Mucosa of rectum (tissue), 2 donors: Measurements from ENCODE around the gene IKZF3.

Experiments
- H3K27ac ChIP-seq, 2 donors: one replicate each; pipeline ENCODE4 v1.7.0; 2013; ENCODE audit warnings: inconsistent platforms in 2 of 2, low read depth in 2 of 2, low read length in 2 of 2
- H3K27me3 ChIP-seq, 2 donors: one replicate each; pipeline ENCODE4 v1.7.0; 2013; ENCODE audit warnings: low read length in 2 of 2; ENCODE audit not compliant: control insufficient read depth in 2 of 2, insufficient read depth in 2 of 2
- H3K36me3 ChIP-seq, 2 donors: one replicate each; pipeline ENCODE4 v1.7.0; 2013; ENCODE audit warnings: low read length in 2 of 2; ENCODE audit not compliant: control insufficient read depth in 2 of 2, insufficient read depth in 2 of 2
- H3K4me1 ChIP-seq, 2 donors: one replicate each; pipeline ENCODE4 v1.7.0; 2013; ENCODE audit warnings: low read length in 2 of 2, mild to moderate bottlenecking in 1 of 2; ENCODE audit not compliant: control insufficient read depth in 2 of 2, insufficient read depth in 2 of 2
- H3K4me3 ChIP-seq, 2 donors: one replicate each; pipeline ENCODE4 v1.7.0; 2013; ENCODE audit warnings: low read length in 2 of 2
- H3K9ac ChIP-seq, 2 donors: one replicate each; pipeline ENCODE4 v1.7.0; 2013; ENCODE audit warnings: low read length in 2 of 2, low read depth in 1 of 2, mild to moderate bottlenecking in 1 of 2
- H3K9me3 ChIP-seq, 2 donors: one replicate each; pipeline ENCODE4 v1.7.0; 2013; ENCODE audit warnings: low read length in 2 of 2; ENCODE audit not compliant: control insufficient read depth in 2 of 2
- donor health status: healthy.
- donor health status: Normal muscosa, but diverticular disease.

Gene IKZF3

DNA sequence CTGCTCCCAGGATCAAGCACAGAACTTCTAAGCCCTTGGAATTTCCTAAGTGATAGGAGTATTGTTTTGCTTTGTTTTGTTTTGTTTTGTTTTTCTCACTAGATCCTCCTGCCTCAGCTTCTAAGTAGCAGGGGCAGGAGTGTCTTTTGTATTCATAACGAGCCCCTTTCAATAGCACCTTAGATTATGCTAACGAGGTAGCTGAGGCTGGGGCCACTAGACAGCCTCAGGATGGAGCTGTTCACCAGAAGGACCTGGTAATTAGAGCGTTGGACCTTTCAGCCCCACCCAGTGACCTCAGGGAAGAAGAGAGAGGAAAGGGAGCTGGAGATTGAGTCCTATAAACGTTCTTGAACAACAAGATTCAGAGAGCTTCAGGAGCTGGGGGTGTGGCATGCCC lies 43.6 kb downstream of the IKZF3 start:
- peaks cover 0 to 6% of the 10 kb centered on the region in 2 donors for H3K9me3 ChIP-seq
- no peaks in the 10 kb centered on the region for H3K4me1 ChIP-seq
- H3K27me3 ChIP-seq: no peaks in the 10 kb centered on the region
- no peak overlapping the region for H3K9ac ChIP-seq
- H3K4me3 ChIP-seq: no peak overlapping the region
- H3K36me3 ChIP-seq: peaks cover 0 to 12% of the 10 kb centered on the region in 2 donors
- H3K27ac ChIP-seq: no peak overlapping the region

DNA sequence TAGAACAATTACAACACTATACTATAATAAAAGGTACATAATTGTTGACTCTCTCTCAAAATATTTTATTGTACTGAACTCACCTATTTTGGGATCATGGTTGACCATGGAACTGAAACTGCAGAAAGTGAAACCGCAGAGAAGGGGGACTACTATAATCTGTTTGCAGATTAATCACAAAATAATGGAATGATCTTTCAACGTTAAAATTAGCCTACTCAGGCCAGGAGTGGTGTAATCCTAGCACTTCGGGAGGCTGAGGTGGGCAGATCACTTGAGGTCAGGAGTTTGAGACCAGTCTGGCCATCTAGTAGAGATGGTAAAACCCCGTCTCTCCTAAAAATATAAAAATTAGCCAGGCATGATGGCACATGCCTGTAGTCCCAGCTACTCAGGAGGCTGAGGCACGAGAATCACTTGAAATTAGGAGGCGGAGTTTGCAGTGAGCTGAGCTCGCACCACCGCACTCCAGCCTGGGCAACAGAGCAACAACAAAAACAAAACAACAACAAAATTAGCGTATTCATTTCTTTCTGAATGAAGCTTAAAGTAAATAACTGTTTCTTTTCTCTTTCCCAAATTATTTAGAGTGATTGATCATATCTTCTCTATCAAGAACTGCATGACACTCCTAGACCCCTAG lies 45.6 kb downstream of the IKZF3 start:
- no peak overlapping the region for H3K27ac ChIP-seq

DNA sequence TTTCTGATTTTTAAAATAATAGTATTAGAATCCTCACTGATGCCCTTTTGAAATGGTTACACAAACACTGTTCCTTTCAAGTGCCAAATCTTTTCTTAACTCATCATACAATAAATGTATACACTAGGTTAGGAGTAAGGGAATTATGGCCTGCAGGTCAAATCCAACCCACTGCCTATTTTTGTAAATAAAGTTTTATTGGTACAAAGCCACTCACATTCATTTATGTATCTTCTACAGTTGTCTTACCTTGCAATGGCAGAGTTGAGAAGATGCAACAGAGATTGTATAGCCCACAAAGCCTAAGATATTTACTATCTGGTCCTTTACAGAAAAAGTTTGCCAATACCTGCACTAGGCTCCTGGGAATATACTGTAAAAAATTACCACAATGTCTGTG lies 47.8 kb downstream of the IKZF3 start:
- Histone ChIP-seq H3K4me1 (no peaks in the 10 kb centered on the region), H3K27ac (no peak overlapping the region), H3K9me3 (no peaks in the 10 kb centered on the region), H3K27me3 (no peaks in the 10 kb centered on the region), H3K9ac (no peak overlapping the region), H3K36me3 (no peaks in the 10 kb centered on the region), H3K4me3 (no peak overlapping the region)

More for the DNA sequence above, 45.6 kb downstream of the IKZF3 start:
- H3K9me3 ChIP-seq: peaks cover 0 to under 1% of the 10 kb centered on the region in 2 donors
- no peak overlapping the region for H3K4me3 ChIP-seq
- H3K9ac ChIP-seq: no peak overlapping the region
- H3K27me3 ChIP-seq: no peaks in the 10 kb centered on the region
- peaks cover 0 to 1% of the 10 kb centered on the region in 2 donors for H3K36me3 ChIP-seq
- H3K4me1 ChIP-seq: no peaks in the 10 kb centered on the region

DNA sequence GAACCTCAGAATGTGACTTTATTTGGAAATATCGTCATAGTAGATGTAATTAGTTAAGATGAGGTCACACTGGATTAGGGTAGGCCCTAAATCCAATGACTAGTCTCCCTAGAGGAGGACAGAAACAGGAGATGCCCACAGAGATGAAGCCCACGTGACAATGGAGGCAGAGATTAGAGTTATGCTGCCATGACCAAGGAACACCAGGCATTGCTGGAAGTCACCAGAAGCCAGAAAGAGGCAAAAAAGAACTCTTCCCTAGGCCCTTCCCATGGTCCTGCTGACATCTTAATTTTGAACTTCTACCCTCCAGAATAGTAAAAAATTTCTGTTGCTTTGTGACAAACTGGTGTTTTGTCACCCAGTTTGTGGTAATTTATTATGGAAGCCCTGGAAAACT lies 49.6 kb downstream of the IKZF3 start:
- no peaks in the 10 kb centered on the region for H3K9me3 ChIP-seq
- no peak overlapping the region for H3K9ac ChIP-seq
- H3K36me3 ChIP-seq: no peaks in the 10 kb centered on the region
- no peaks in the 10 kb centered on the region for H3K27me3 ChIP-seq
- no peaks in the 10 kb centered on the region for H3K4me1 ChIP-seq
- no peak overlapping the region for H3K4me3 ChIP-seq
- H3K27ac ChIP-seq: no peak overlapping the region

DNA sequence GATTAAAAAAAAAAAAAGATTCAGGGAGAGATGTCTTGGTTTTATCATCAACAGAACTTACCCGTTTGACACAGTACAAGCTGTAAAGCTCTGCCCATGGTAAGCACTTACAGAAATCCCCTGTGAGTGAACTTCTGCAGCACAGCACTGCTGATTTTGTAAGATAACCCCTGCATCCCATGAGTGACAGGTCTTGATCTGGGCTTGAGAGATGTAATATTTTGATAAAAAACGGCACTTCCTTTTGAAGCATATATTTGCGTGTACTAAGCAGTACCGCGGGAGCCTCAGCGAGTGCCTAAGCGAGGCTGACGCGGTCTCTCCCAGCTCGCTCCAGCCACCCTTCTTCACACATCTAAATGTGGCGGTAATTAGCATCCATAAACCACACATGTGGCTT lies 50.5 kb downstream of the IKZF3 start:
- Histone ChIP-seq H3K36me3 (no peaks in the 10 kb centered on the region), H3K4me1 (no peaks in the 10 kb centered on the region), H3K9me3 (no peaks in the 10 kb centered on the region), H3K27ac (no peak overlapping the region), H3K27me3 (no peaks in the 10 kb centered on the region), H3K9ac (no peak overlapping the region), H3K4me3 (no peak overlapping the region)

GRCh38 chr17:39812466-39812865 lies 51.6 kb downstream of the IKZF3 start:
- no peaks in the 10 kb centered on the region for H3K36me3 ChIP-seq
- no peaks in the 10 kb centered on the region for H3K9me3 ChIP-seq
- H3K27ac ChIP-seq: no peak overlapping the region
- H3K4me3 ChIP-seq: no peak overlapping the region
- no peaks in the 10 kb centered on the region for H3K4me1 ChIP-seq
- H3K9ac ChIP-seq: no peak overlapping the region
- H3K27me3 ChIP-seq: no peaks in the 10 kb centered on the region

DNA sequence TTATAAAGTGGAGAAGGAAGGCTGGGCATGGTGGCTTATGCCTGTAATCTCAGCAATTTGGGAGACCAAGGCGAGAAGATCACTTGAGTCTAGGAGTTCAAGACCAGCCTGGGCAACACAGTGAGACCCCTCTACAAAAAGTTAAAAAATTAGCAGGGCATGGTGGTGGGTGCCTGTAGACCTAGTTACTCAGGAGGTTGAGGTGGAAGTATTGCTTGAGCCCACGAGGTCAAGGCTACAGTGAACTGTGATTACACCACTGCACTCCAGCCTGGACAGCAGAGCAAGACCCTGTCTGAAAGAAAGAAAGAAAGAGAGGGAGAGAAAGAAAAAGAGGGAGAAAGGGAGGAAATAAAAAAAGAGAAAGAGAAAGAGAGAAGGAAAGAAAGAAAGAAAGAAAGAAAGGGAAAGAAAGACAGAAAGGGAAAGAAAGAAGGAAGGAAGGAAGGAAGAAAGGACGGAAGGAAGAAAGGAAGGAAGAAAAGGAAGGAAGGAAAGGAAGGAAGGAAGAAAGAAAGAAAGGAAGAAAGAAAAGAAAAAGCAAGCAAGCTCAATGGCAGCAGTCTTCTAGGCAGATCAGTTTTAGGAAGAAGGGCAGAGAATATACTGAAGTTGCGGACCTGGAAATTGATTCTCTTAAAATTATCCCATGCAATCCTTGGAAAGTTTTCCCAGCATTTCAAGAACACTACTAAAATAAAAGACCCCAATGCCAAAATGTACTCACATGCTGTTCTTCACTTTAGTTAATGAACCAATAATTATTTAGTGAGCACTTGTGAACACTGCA lies 53.0 kb downstream of the IKZF3 start:
- no peak overlapping the region for H3K27ac ChIP-seq

GRCh38 chr17:39809221-39809620 lies 54.9 kb downstream of the IKZF3 start:
- Histone ChIP-seq H3K4me3 (no peak overlapping the region), H3K27ac (no peak overlapping the region), H3K36me3 (no peaks in the 10 kb centered on the region), H3K27me3 (no peaks in the 10 kb centered on the region), H3K4me1 (no peaks in the 10 kb centered on the region), H3K9ac (no peak overlapping the region), H3K9me3 (no peaks in the 10 kb centered on the region)

More for the DNA sequence above, 53.0 kb downstream of the IKZF3 start:
- H3K4me1 ChIP-seq: no peaks in the 10 kb centered on the region
- no peak overlapping the region for H3K4me3 ChIP-seq
- H3K36me3 ChIP-seq: no peaks in the 10 kb centered on the region
- no peaks in the 10 kb centered on the region for H3K27me3 ChIP-seq
- H3K9ac ChIP-seq: no peak overlapping the region
- no peaks in the 10 kb centered on the region for H3K9me3 ChIP-seq

- H3K9me3 ChIP-seq: no peaks in the 10 kb centered on the region
- H3K27me3 ChIP-seq: no peaks in the 10 kb centered on the region
- H3K4me3 ChIP-seq: no peak overlapping the region
- H3K27ac ChIP-seq: no peak overlapping the region
- no peak overlapping the region for H3K9ac ChIP-seq
- no peaks in the 10 kb centered on the region for H3K4me1 ChIP-seq
- H3K36me3 ChIP-seq: no peaks in the 10 kb centered on the region
These were observed 55.6 kb downstream of the IKZF3 start for GRCh38 chr17:39808409-39808997.

DNA sequence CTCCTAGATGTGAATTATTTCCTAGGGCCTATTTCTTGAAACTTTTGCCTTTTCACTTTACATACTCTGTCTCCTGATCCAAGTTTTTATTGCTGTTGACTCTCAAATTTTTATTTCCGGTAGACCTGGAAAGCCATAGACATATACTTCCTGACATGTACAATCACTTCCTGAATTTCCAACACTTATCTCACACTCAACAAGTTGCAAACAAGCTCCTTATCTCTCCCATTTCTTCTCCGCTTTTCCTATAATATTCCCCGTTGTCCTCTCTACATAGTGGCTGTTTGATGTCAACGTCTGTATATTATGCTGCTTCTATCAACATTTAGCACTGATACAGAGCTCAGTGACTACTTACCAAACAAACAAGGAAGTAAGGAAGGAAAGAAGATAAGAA lies 59.3 kb downstream of the IKZF3 start:
- no peak overlapping the region for H3K27ac ChIP-seq
- no peaks in the 10 kb centered on the region for H3K9me3 ChIP-seq
- no peaks in the 10 kb centered on the region for H3K36me3 ChIP-seq
- H3K4me3 ChIP-seq: no peak overlapping the region
- H3K4me1 ChIP-seq: no peaks in the 10 kb centered on the region
- H3K27me3 ChIP-seq: no peaks in the 10 kb centered on the region
- H3K9ac ChIP-seq: no peak overlapping the region
